DOHH2 (cell line): ENCODE measurements around the gene POLDIP3.
"Not testable (repeated sequence)": the region's sequence is repeated elsewhere in the genome, so short reads cannot be mapped to it uniquely, and the experiment has no call there.

Experiments
- H3F3A ChIP-seq: fragments of 200-600 bp; sonication (generic), shearing (Covaris generic); 2 replicates; pipeline ENCODE4 v1.6.0; 2016; ENCODE audit warnings: antibody characterized with exemption, mild to moderate bottlenecking; ENCODE audit not compliant: control insufficient read depth, insufficient read depth
- H3K27ac ChIP-seq: fragments of 200-600 bp; sonication (generic); 2 replicates; pipeline ENCODE4 v1.5.1; 2014; ENCODE audit warnings: low read depth, mild to moderate bottlenecking, low read length, moderate library complexity
- H3K27me3 ChIP-seq: fragments of 200-600 bp; sonication (generic); 2 replicates; pipeline ENCODE4 v1.6.1; 2014; ENCODE audit warnings: mild to moderate bottlenecking, low read length, mixed read lengths; ENCODE audit not compliant: control insufficient read depth
- H3K36me3 ChIP-seq: fragments of 200-600 bp; sonication (generic); 2 replicates; pipeline ENCODE4 v1.6.1; 2014; ENCODE audit warnings: mild to moderate bottlenecking, low read length, moderate library complexity, mixed read lengths; ENCODE audit not compliant: control insufficient read depth
- H3K4me1 ChIP-seq: fragments of 200-600 bp; sonication (generic); 2 replicates; pipeline ENCODE4 v1.6.1; 2014; ENCODE audit warnings: mild to moderate bottlenecking, low read length, mixed read lengths; ENCODE audit not compliant: control insufficient read depth
- H3K4me2 ChIP-seq: fragments of 200-600 bp; sonication (generic); 2 replicates; pipeline ENCODE4 v1.6.0; 2014; ENCODE audit warnings: mild to moderate bottlenecking, low read length, moderate library complexity
- H3K4me3 ChIP-seq: fragments of 200-600 bp; sonication (generic); 2 replicates; pipeline ENCODE4 v1.5.1; 2014; ENCODE audit warnings: mild to moderate bottlenecking, low read length, mixed read lengths
- H3K79me2 ChIP-seq: fragments of 200-600 bp; sonication (generic); 2 replicates; pipeline ENCODE4 v1.6.1; 2014; ENCODE audit warnings: mild to moderate bottlenecking, low read length, mixed read lengths; ENCODE audit not compliant: control insufficient read depth
- H3K9me2 ChIP-seq: fragments of 200-600 bp; sonication (generic); replicated peaks from 2 replicates; pipeline ENCODE4 v1.6.1; 2014; ENCODE audit warnings: mild to moderate bottlenecking, low read length, mixed read lengths; ENCODE audit not compliant: control insufficient read depth
- H3K9me3 ChIP-seq: fragments of 200-600 bp; sonication (generic); 2 replicates; pipeline ENCODE4 v1.6.1; 2014; ENCODE audit warnings: antibody characterized with exemption, low read length, mixed read lengths; ENCODE audit not compliant: control insufficient read depth, insufficient read depth
- H4K20me1 ChIP-seq: fragments of 200-600 bp; sonication (generic); 2 replicates; pipeline ENCODE4 v1.6.0; 2014; ENCODE audit warnings: low read depth, mild to moderate bottlenecking, antibody characterized with exemption, low read length, moderate library complexity; ENCODE audit not compliant: control insufficient read depth, insufficient read depth
- EZH2phosphoT487 ChIP-seq: fragments of 200-600 bp; sonication (generic); IDR thresholded peaks from 2 replicates; pipeline ENCODE4 v1.6.1; 2017; ENCODE audit warnings: borderline replicate concordance, mild to moderate bottlenecking, antibody characterized with exemption, low read length, moderate library complexity, mixed read lengths
- TF ChIP-seq, protein P1 (sequence below): fragments of 200-600 bp; sonication (generic); IDR thresholded peaks from one replicate; pipeline ENCODE4 v1.5.1; 2014; ENCODE audit warnings: antibody characterized with exemption, mild to moderate bottlenecking, low read depth, low read length; ENCODE audit not compliant: poor library complexity, severe bottlenecking

Gene POLDIP3

DNA sequence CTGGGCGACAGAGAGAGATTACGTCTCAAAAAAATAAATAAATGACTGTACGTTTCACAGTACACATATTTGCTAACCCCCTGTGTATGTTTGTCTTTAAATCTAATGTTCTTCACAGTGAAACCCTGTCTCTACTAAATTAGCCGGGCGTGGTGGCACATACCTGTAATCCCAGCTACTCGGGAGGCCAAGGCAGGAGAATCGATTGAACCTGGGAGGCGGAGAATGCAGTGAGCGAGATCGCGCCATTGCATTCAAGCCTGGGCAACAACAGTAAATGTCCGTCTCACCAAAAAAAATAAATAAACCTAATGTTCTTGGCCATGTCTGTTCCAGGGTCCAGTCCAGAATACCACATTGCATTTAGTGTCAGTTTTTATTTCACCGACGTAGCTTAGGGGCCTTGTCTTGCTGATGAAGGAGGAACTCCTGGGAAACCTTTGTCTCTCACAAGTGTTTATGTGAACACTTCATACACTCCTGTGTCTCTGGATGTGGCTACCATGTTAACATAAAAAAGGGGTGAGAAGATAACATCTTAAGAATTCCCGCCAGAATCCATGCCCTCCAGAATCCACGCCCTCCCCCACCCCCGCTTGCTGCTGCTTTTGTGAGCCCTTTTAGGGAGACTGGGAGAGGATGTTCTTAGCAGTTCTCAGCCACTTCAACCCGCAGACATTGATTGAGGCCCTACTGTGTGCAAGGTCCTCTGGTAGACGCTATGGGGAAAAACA, 65.9 kb downstream of the POLDIP3 start:
- Histone ChIP-seq H3K4me3 (no peak overlapping the region), H3K79me2 (no peaks in the 10 kb centered on the region), H3K27me3 (no peaks in the 10 kb centered on the region), H3F3A (peaks cover 30% of the 10 kb centered on the region), H4K20me1 (no peaks in the 10 kb centered on the region), H3K36me3 (no peaks in the 10 kb centered on the region), H3K4me1 (peaks cover 52% of the 10 kb centered on the region), H3K9me3 (no peaks in the 10 kb centered on the region), H3K9me2 (no peaks in the 10 kb centered on the region), H3K4me2 (no peak overlapping the region), H3K27ac (no peak overlapping the region)
- TF ChIP-seq, protein P1, sequence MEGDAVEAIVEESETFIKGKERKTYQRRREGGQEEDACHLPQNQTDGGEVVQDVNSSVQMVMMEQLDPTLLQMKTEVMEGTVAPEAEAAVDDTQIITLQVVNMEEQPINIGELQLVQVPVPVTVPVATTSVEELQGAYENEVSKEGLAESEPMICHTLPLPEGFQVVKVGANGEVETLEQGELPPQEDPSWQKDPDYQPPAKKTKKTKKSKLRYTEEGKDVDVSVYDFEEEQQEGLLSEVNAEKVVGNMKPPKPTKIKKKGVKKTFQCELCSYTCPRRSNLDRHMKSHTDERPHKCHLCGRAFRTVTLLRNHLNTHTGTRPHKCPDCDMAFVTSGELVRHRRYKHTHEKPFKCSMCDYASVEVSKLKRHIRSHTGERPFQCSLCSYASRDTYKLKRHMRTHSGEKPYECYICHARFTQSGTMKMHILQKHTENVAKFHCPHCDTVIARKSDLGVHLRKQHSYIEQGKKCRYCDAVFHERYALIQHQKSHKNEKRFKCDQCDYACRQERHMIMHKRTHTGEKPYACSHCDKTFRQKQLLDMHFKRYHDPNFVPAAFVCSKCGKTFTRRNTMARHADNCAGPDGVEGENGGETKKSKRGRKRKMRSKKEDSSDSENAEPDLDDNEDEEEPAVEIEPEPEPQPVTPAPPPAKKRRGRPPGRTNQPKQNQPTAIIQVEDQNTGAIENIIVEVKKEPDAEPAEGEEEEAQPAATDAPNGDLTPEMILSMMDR = no peak
- TF ChIP-seq EZH2phosphoT487 = no peak

DNA sequence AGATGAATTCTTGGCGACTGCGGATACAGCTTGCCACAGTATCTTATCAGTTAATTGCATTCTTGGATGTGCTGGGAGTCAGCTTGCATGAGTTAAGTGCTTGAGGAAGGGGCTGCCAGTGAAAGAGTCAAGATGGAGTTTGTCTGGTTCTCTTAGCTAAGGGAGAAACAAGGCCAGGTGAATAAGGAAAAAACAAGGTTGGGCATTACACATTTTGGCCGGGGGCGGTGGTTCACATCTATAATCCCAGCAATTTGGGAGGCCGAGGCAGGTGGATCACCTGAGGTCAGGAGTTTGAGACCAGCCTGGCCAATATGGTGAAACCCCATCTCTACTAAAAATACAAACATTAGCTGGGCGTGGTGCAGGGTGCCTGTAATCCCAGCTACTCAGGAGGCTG, 66.6 kb downstream of the POLDIP3 start:
- H4K20me1 ChIP-seq, H3K27ac ChIP-seq, H3K79me2 ChIP-seq, H3K9me2 ChIP-seq, H3K36me3 ChIP-seq, H3K4me3 ChIP-seq, H3K27me3 ChIP-seq, H3K9me3 ChIP-seq, H3K4me2 ChIP-seq: not testable (repeated sequence)
- H3K4me1 ChIP-seq = peaks cover 53% of the 10 kb centered on the region
- peaks cover 30% of the 10 kb centered on the region for H3F3A ChIP-seq

DNA sequence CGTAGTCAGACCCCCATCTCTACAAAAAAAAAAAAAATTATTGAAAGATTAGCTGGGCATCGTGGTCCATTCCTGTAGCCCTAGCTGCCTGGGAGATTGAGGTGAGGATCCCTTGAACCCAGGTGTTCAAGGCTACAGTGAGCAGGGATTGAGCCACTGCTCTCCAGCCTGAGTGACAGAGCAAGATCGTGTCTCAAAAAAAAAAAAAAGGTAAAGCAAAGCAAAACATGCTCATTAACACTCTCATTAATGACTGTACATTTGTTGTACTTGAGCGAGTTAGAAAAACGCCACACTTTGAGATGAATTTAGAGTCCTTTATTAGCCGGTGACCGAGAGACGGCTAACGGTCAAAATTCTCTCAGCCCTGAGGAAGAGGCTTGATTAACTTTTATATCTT, 67.1 kb downstream of the POLDIP3 start:
- no peaks in the 10 kb centered on the region for H3K9me2 ChIP-seq
- H3K9me3 ChIP-seq = no peaks in the 10 kb centered on the region
- H3K27ac ChIP-seq = no peak overlapping the region
- H3K4me3 ChIP-seq = no peak overlapping the region
- no peaks in the 10 kb centered on the region for H3K27me3 ChIP-seq
- no peak overlapping the region for H3K4me2 ChIP-seq
- no peaks in the 10 kb centered on the region for H3K79me2 ChIP-seq
- no peak for TF ChIP-seq EZH2phosphoT487
- TF ChIP-seq, protein P1 = no peak
- H4K20me1 ChIP-seq = no peaks in the 10 kb centered on the region
- peaks cover 53% of the 10 kb centered on the region for H3K4me1 ChIP-seq
- no peaks in the 10 kb centered on the region for H3K36me3 ChIP-seq
- H3F3A ChIP-seq = peaks cover 26% of the 10 kb centered on the region

DNA sequence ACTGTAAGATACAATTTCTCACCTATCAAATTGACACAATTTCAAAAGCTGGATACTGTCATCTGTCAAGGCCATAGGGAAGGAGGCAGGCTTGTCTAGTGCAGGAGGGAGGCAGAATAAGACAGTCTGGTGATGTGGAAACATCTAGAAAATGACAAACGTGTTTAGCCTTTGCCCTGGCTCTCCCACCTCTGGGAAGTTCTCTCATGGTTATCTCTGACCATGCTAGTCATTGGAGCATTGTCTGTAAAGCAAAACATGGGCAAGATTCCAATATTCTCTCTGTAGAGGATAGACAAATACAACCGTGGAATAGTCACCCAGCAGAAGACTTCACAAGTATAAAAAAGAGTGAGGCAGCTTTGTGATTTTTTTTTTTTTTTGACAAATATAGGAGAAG, 70.0 kb downstream of the POLDIP3 start:
- no peaks in the 10 kb centered on the region for H3K9me2 ChIP-seq
- no peaks in the 10 kb centered on the region for H3K36me3 ChIP-seq
- no peak overlapping the region for H3K4me3 ChIP-seq
- peaks cover 48% of the 10 kb centered on the region for H3K4me1 ChIP-seq
- no peak overlapping the region for H3K27ac ChIP-seq
- no peaks in the 10 kb centered on the region for H3K27me3 ChIP-seq
- no peaks in the 10 kb centered on the region for H3K9me3 ChIP-seq
- H3K4me2 ChIP-seq = no peak overlapping the region
- H3F3A ChIP-seq = peaks cover 22% of the 10 kb centered on the region
- no peaks in the 10 kb centered on the region for H4K20me1 ChIP-seq
- H3K79me2 ChIP-seq = no peaks in the 10 kb centered on the region
- no peak for TF ChIP-seq EZH2phosphoT487
- TF ChIP-seq, protein P1 = no peak

DNA sequence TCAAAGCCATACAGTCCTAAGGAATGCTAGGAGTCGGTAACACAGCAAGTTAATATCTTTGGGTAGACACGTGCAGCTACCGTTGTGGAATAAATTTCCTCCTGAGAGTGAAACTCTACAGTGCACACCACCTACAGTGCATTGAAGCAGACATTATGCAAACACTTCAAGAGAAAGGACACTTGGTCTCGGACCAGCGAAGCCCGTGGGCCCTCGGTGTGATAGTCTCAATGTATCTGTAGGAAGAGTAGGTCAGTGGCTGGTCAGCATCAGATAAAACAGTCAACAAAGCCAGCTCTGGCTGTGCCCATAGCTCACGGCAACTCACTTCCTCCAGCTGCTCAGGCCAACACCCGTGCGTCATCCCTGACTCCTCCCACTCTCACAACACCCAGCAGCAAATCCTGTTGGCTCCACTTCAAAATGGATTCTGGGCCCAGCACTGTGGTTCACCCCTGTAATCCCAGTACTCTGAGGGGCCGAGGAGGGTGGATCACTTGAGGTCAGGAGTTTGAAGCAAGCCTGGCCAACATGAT, 75.4 kb downstream of the POLDIP3 start:
- not testable (repeated sequence) for H3K27me3 ChIP-seq, H3K79me2 ChIP-seq, H4K20me1 ChIP-seq, H3K36me3 ChIP-seq, H3K9me2 ChIP-seq, H3K9me3 ChIP-seq
- Histone ChIP-seq H3K4me1 (peaks cover 81% of the 10 kb centered on the region), H3K4me3 (peak overlapping the region; percentile 65), H3K4me2 (peak overlapping the region; percentile 77), H3K27ac (peak overlapping the region; percentile 92), H3F3A (peaks cover 27% of the 10 kb centered on the region)
